Calu3 (cell line): ENCODE measurements around the gene PHF12. TPM values are rescaled to one million over a fixed set of nuclear protein-coding genes. Genes with fewer than 3 reads are reported as not detected.
"Not testable (repeated sequence)": the region's sequence is repeated elsewhere in the genome, so short reads cannot be mapped to it uniquely, and the experiment has no call there.

Experiments
- BruUV-seq: library from RNA; stranded (reverse); fragments of 400-500 nt; replicated peaks from 2 replicates; lab custom pipeline; 2021; lab: Mats Ljungman, UMichigan
- CTCF ChIA-PET: fragments of 300-600 bp; sonication (Branson Sonifier 250); formaldehyde crosslinking; loops from one replicate; lab custom pipeline; 2022; ENCODE audit warnings: antibody characterized with exemption; lab: Charles Lee
- DNase-seq: peaks from one replicate; pipeline ENCODE4 v3.0.0; 2022
- H3K27ac Mint-ChIP-seq: one replicate; pipeline ENCODE4 v1.8.0; 2022; ENCODE audit warnings: mixed read lengths; ENCODE audit not compliant: unreplicated experiment
- H3K27me3 Mint-ChIP-seq: one replicate; pipeline ENCODE4 v1.8.0; 2022; ENCODE audit warnings: mixed read lengths; ENCODE audit not compliant: unreplicated experiment
- H3K36me3 Mint-ChIP-seq: one replicate; pipeline ENCODE4 v1.8.0; 2022; ENCODE audit warnings: mild to moderate bottlenecking, moderate library complexity, mixed read lengths; ENCODE audit not compliant: insufficient read depth, unreplicated experiment
- H3K4me1 Mint-ChIP-seq: one replicate; pipeline ENCODE4 v1.8.0; 2022; ENCODE audit warnings: mild to moderate bottlenecking, low read depth, mixed read lengths; ENCODE audit not compliant: unreplicated experiment
- H3K4me3 Mint-ChIP-seq: one replicate; pipeline ENCODE4 v1.8.0; 2022; ENCODE audit warnings: mild to moderate bottlenecking, low read depth, moderate library complexity, mixed read lengths; ENCODE audit not compliant: unreplicated experiment
- H3K9me3 Mint-ChIP-seq: one replicate; pipeline ENCODE4 v1.8.0; 2022; ENCODE audit warnings: low read depth, mixed read lengths; ENCODE audit not compliant: unreplicated experiment
- CTCF ChIP-seq: fragments of 200-600 bp; IDR thresholded peaks from one replicate; pipeline ENCODE4 v1.8.0; 2022; ENCODE audit warnings: antibody characterized with exemption; ENCODE audit not compliant: unreplicated experiment
- intact Hi-C: fragments of 100-400 bp; cut with micrococcal nuclease; formaldehyde crosslinking; loops from one replicate; pipeline ENCODE4 v1.10.0; 2022; ENCODE audit not compliant: unreplicated experiment
- total RNA-seq: library from RNA; stranded (reverse); gene quantifications from 2 replicates; pipeline ENCODE4 v1.2.3, GENCODE V29; 2022

PHF12 gene
- total RNA-seq, 1 experiment from 2014 or later, result 54.0 TPM

GRCh38 chr17:28895794-28896447, 55.4 kb downstream of the PHF12 start:
- CTCF ChIA-PET, result interaction anchor here (0.7 kb wide), 1 partner anchor 17 kb away, joined by 3 read pairs; no protein-coding TSS in a partner anchor
- Mint-ChIP-seq H3K27ac (peak overlapping the region; percentile 34), H3K4me1 (peaks cover 25% of the 10 kb centered on the region), H3K4me3 (peak overlapping the region; percentile 93), H3K36me3 (peaks cover 36% of the 10 kb centered on the region), H3K9me3 (no peaks in the 10 kb centered on the region), H3K27me3 (no peaks in the 10 kb centered on the region)
- no peak for TF ChIP-seq CTCF
- no peak for DNase-seq
- intact Hi-C loops, result no loop called here
- no TSS peak for BruUV-seq

GRCh38 chr17:28893248-28894183, 57.8 kb downstream of the PHF12 start:
- H3K27me3 Mint-ChIP-seq, intact Hi-C loops, H3K9me3 Mint-ChIP-seq, BruUV-seq, DNase-seq: not testable (repeated sequence)
- Mint-ChIP-seq H3K36me3 (peaks cover 39% of the 10 kb centered on the region), H3K4me1 (peaks cover 25% of the 10 kb centered on the region), H3K27ac (peak overlapping the region; percentile 33), H3K4me3 (peak overlapping the region; percentile 10)
- CTCF ChIA-PET, result interaction anchor here (0.7 to 1.6 kb wide), 4 partner anchors 52 to 342 kb away, joined by 4 to 6 read pairs (median 4); partner anchors contain the start of gene PHF12

GRCh38 chr17:28892024-28892423, 59.3 kb downstream of the PHF12 start:
- Mint-ChIP-seq H3K36me3 (peaks cover 27% of the 10 kb centered on the region), H3K27ac (no peak overlapping the region), H3K4me3 (no peak overlapping the region), H3K4me1 (peaks cover 25% of the 10 kb centered on the region), H3K27me3 (no peaks in the 10 kb centered on the region), H3K9me3 (no peaks in the 10 kb centered on the region)
- no peak for TF ChIP-seq CTCF
- no TSS peak for BruUV-seq
- no peak for DNase-seq
- CTCF ChIA-PET, result interaction anchor here (0.6 to 1.6 kb wide), 3 partner anchors 60 to 358 kb away, joined by 3 to 6 read pairs (median 5); partner anchors contain the start of gene PHF12
- intact Hi-C loops, result no loop called here

GRCh38 chr17:28891201-28891600, 60.1 kb downstream of the PHF12 start:
- Mint-ChIP-seq H3K36me3 (peaks cover 19% of the 10 kb centered on the region), H3K4me1 (peaks cover 22% of the 10 kb centered on the region), H3K9me3 (no peaks in the 10 kb centered on the region), H3K4me3 (no peak overlapping the region), H3K27ac (no peak overlapping the region), H3K27me3 (no peaks in the 10 kb centered on the region)
- CTCF ChIA-PET, result no interaction called here
- DNase-seq, result no peak
- no TSS peak for BruUV-seq
- intact Hi-C loops, result no loop called here
- TF ChIP-seq CTCF, result no peak
